Caco-2 (cell line): Measurements from ENCODE around the gene IQSEC1. TPM values are rescaled to one million over a fixed set of nuclear protein-coding genes. Genes with fewer than 3 reads are reported as not detected.
"Not testable (repeated sequence)": the region's sequence is repeated elsewhere in the genome, so short reads cannot be mapped to it uniquely, and the experiment has no call there.

Experiments used
- BruUV-seq: library from RNA; stranded (reverse); fragments of 400-500 nt; replicated peaks from 2 replicates; lab custom pipeline; 2021; lab: Mats Ljungman, UMichigan
- CTCF ChIA-PET: fragments of 300-600 bp; sonication (Branson Sonifier 250); formaldehyde crosslinking; loops from one replicate; lab custom pipeline; 2022; ENCODE audit warnings: antibody characterized with exemption; lab: Charles Lee
- POLR2A ChIA-PET: fragments of 300-600 bp; sonication (Branson Sonifier 250); formaldehyde crosslinking; loops from one replicate; lab custom pipeline; 2022; ENCODE audit warnings: antibody characterized with exemption; lab: Charles Lee
- DNase-seq, 2 experiments: peaks; one replicate each; pipeline versions ENCODE4 v3.0.0 to v3.0.0-alpha.2; 2020 to 2022
- H3K27me3 ChIP-seq: replicated peaks from 2 replicates; pipeline ENCODE4 v1.6.0; 2011; ENCODE audit warnings: low read length; ENCODE audit not compliant: control insufficient read depth, insufficient read depth
- H3K36me3 ChIP-seq: 2 replicates; pipeline ENCODE4 v1.5.1; 2011; ENCODE audit warnings: low read length; ENCODE audit not compliant: control insufficient read depth, insufficient read depth
- H3K4me1 ChIP-seq: fragments of 250-450 bp; sonication (Bioruptor Pico); 2 replicates; pipeline ENCODE4 v1.5.1; 2020; ENCODE audit warnings: mild to moderate bottlenecking
- H3K4me3 ChIP-seq: 2 replicates; pipeline ENCODE4 v1.5.1; 2011; ENCODE audit warnings: low read depth, mild to moderate bottlenecking, control low read depth, low read length
- H3K9me3 ChIP-seq: fragments of 250-450 bp; sonication (Bioruptor Pico); 2 replicates; pipeline ENCODE4 v1.5.1; 2020; ENCODE audit warnings: mild to moderate bottlenecking, moderate library complexity
- H3K27ac Mint-ChIP-seq: one replicate; pipeline ENCODE4 v1.8.0; 2022; ENCODE audit warnings: mixed read lengths; ENCODE audit not compliant: unreplicated experiment
- H3K27me3 Mint-ChIP-seq: one replicate; pipeline ENCODE4 v1.8.0; 2022; ENCODE audit warnings: mixed read lengths; ENCODE audit not compliant: insufficient read depth, unreplicated experiment
- H3K36me3 Mint-ChIP-seq: one replicate; pipeline ENCODE4 v1.8.0; 2022; ENCODE audit warnings: mild to moderate bottlenecking, mixed read lengths; ENCODE audit not compliant: insufficient read depth, unreplicated experiment
- H3K4me1 Mint-ChIP-seq: one replicate; pipeline ENCODE4 v1.8.0; 2022; ENCODE audit warnings: low read depth, mixed read lengths; ENCODE audit not compliant: unreplicated experiment
- H3K4me3 Mint-ChIP-seq: one replicate; pipeline ENCODE4 v1.8.0; 2022; ENCODE audit warnings: mild to moderate bottlenecking, moderate library complexity, mixed read lengths; ENCODE audit not compliant: unreplicated experiment
- H3K9me3 Mint-ChIP-seq: one replicate; pipeline ENCODE4 v1.8.0; 2022; ENCODE audit warnings: mixed read lengths; ENCODE audit not compliant: unreplicated experiment
- CTCF ChIP-seq, 2 experiments: fragments of 200-600 bp in 1 of 2; IDR thresholded peaks; 1 replicate in 1 of 2; 2 replicates in 1 of 2; pipeline versions ENCODE4 v1.5.1 to v1.8.0; 2011 to 2022; ENCODE audit warnings: antibody characterized with exemption in 1 of 2, control low read depth in 1 of 2, inconsistent platforms in 1 of 2, low read depth in 1 of 2, low read length in 1 of 2, mild to moderate bottlenecking in 1 of 2, moderate library complexity in 1 of 2; ENCODE audit not compliant: insufficient read depth in 1 of 2, severe bottlenecking in 1 of 2, unreplicated experiment in 1 of 2
- intact Hi-C: fragments of 100-400 bp; cut with micrococcal nuclease; formaldehyde crosslinking; loops from one replicate; pipeline ENCODE4 v1.10.0; 2022; ENCODE audit not compliant: unreplicated experiment
- total RNA-seq: library from RNA; stranded (reverse); gene quantifications from 2 replicates; pipeline ENCODE4 v1.2.3, GENCODE V29; 2022

The IQSEC1 gene
- total RNA-seq, 1 experiment from 2014 or later: 40.0 TPM

GRCh38 chr3:12882336-12883310 lies 190.6 kb downstream of the IQSEC1 start:
- no peak for DNase-seq
- Mint-ChIP-seq H3K4me1 (peaks cover 8% of the 10 kb centered on the region), H3K36me3 (no peaks in the 10 kb centered on the region), H3K9me3 (no peaks in the 10 kb centered on the region), H3K4me3 (no peak overlapping the region), H3K27ac (no peak overlapping the region), H3K27me3 (peaks cover 12% of the 10 kb centered on the region)
- Histone ChIP-seq H3K27me3 (no peaks in the 10 kb centered on the region), H3K4me1 (no peaks in the 10 kb centered on the region), H3K4me3 (no peak overlapping the region), H3K9me3 (no peaks in the 10 kb centered on the region), H3K36me3 (no peaks in the 10 kb centered on the region)
- BruUV-seq: no TSS peak
- CTCF ChIA-PET: no interaction called here
- intact Hi-C loops: no loop called here
- no peak for TF ChIP-seq CTCF (IDR thresholded peaks at IDR 0.05; ENCODE audit: insufficient read depth in 1 of 2, low read depth in 1 of 2, low read length in 1 of 2, severe bottlenecking in 1 of 2, unreplicated experiment in 1 of 2)
- POLR2A ChIA-PET: no interaction called here

- BruUV-seq, H3K4me1 Mint-ChIP-seq, POLR2A ChIA-PET, H3K36me3 ChIP-seq, DNase-seq, H3K36me3 Mint-ChIP-seq, H3K27me3 Mint-ChIP-seq, CTCF ChIA-PET, H3K27me3 ChIP-seq, H3K9me3 Mint-ChIP-seq, H3K4me1 ChIP-seq, H3K4me3 ChIP-seq, intact Hi-C loops, H3K27ac Mint-ChIP-seq, H3K4me3 Mint-ChIP-seq, H3K9me3 ChIP-seq: not testable (repeated sequence)
Measured at GRCh38 chr3:12881858-12882257, 191.4 kb downstream of the IQSEC1 start.

DNA sequence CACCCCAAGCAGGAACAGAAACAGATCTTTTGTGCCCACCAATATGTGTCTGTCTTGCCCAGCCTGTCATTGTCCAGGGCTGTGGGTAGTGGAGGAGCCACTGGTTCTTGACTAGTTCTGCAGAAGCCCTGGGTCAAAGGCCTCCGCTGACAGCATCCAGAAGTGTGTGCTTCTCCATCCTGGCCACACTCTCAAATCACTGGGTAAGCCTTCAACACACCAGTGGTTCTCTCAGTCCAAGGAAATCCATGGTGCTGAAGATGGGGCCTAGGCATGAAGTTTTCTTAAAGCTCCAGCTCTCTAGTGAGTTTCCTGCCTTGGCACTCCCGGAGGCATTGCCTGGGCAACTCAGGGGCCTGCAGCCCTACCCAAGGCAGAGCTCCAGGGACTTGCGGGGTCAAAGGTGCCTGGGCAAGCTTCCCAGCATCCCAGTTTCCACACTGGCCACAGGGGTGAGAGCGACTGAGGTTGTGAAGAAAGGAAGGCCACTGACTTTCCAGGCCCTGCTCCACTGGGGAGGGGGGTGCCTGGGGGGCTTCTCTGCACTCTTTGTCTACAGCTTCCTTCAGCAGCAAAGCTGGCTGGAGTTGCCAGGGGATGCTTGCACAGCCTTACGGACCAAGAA lies 193.9 kb downstream of the IQSEC1 start:
- CTCF ChIA-PET: no interaction called here
- no peak overlapping the region for H3K27ac Mint-ChIP-seq

GRCh38 chr3:12878758-12879157 lies 194.5 kb downstream of the IQSEC1 start:
- H3K9me3 Mint-ChIP-seq, H3K27ac Mint-ChIP-seq, H3K27me3 ChIP-seq, H3K36me3 ChIP-seq, H3K27me3 Mint-ChIP-seq, H3K4me1 ChIP-seq, H3K4me3 ChIP-seq, intact Hi-C loops, BruUV-seq, POLR2A ChIA-PET, H3K9me3 ChIP-seq, H3K4me1 Mint-ChIP-seq, CTCF ChIA-PET, DNase-seq, H3K4me3 Mint-ChIP-seq, H3K36me3 Mint-ChIP-seq: not testable (repeated sequence)

More for the DNA sequence above, 193.9 kb downstream of the IQSEC1 start:
- Histone ChIP-seq H3K4me3 (no peak overlapping the region), H3K4me1 (no peaks in the 10 kb centered on the region), H3K27me3 (no peaks in the 10 kb centered on the region), H3K9me3 (no peaks in the 10 kb centered on the region), H3K36me3 (no peaks in the 10 kb centered on the region)
- TF ChIP-seq CTCF (IDR thresholded peaks at IDR 0.05; ENCODE audit: insufficient read depth in 1 of 2, low read depth in 1 of 2, low read length in 1 of 2, severe bottlenecking in 1 of 2, unreplicated experiment in 1 of 2): no peak
- no peak for DNase-seq
- Mint-ChIP-seq H3K36me3 (no peaks in the 10 kb centered on the region), H3K4me3 (no peak overlapping the region), H3K4me1 (peaks cover 8% of the 10 kb centered on the region), H3K27me3 (peaks cover under 1% of the 10 kb centered on the region), H3K9me3 (no peaks in the 10 kb centered on the region)
- BruUV-seq: no TSS peak
- intact Hi-C loops: no loop called here
- POLR2A ChIA-PET: no interaction called here
